ENCODE data around the gene NUP54. TPM values are rescaled to one million over a fixed set of nuclear protein-coding genes. Genes with fewer than 3 reads are reported as not detected.
A peak's percentile ranks its signal among the peaks of the same experiment; 100 is the strongest.

Gene NUP54
- total and polyA plus RNA-seq, 12 donors = 10.8 to 37.7 (median 22.2) TPM

DNA sequence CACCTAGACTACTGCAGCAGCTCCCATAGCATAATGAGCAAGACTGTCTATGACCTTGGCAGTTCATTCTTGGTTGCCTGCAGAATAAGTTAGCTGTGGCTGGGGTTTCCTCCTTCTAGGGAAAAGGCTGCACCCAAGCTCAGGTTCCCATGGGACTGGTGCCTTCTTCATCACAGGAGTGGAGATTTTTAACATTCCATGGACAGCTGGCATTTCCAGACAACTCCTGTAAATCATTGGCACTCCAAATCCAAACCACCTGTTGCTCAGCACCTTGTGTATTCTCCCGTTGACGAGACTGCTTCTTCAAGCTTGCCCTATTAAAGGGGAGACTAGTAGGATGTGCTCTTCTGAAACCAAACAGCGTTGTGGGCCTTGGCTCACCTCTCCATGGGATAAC lies 7.8 kb upstream of the NUP54 start:
- 93 to 94% (median 94%) methylated on average over 3 of the region's 3 CpGs for WGBS, 4 donors
- intact Hi-C loops (cut with DNase I) = no loop called here

DNA sequence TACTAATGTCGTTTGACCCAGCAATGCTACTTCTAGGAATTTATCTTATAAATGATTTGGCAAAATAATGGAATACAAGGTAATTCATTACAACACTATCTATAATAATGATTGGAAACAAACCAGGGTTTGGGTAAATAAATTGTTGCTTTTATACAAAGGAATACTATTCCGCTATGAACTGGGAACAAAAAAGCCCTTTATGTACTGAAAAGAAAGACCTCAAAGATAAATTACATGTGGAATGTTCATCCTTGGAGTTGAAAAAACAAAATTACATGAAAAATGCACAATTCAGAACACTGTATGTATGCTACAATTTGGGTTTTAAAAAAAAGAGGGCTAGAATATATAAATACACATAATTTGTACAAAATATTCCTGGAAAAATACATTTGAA lies 5.2 kb upstream of the NUP54 start:
- no peak for DNase-seq
- TF ChIP-seq, protein P1, sequence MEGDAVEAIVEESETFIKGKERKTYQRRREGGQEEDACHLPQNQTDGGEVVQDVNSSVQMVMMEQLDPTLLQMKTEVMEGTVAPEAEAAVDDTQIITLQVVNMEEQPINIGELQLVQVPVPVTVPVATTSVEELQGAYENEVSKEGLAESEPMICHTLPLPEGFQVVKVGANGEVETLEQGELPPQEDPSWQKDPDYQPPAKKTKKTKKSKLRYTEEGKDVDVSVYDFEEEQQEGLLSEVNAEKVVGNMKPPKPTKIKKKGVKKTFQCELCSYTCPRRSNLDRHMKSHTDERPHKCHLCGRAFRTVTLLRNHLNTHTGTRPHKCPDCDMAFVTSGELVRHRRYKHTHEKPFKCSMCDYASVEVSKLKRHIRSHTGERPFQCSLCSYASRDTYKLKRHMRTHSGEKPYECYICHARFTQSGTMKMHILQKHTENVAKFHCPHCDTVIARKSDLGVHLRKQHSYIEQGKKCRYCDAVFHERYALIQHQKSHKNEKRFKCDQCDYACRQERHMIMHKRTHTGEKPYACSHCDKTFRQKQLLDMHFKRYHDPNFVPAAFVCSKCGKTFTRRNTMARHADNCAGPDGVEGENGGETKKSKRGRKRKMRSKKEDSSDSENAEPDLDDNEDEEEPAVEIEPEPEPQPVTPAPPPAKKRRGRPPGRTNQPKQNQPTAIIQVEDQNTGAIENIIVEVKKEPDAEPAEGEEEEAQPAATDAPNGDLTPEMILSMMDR (IDR thresholded peaks at IDR 0.05) = no peak
- no peak for TF ChIP-seq POLR2A (IDR thresholded peaks at IDR 0.05)
- intact Hi-C loops (cut with DNase I) = no loop called here
- H3K4me3 ChIP-seq = no peak overlapping the region
- no peaks in the 10 kb centered on the region for H3K27me3 ChIP-seq
- H3K27ac ChIP-seq = no peak overlapping the region
- H3K36me3 ChIP-seq (replicated peaks in 1 of 2) = no peaks in the 10 kb centered on the region
- H3K9me3 ChIP-seq (replicated peaks in 1 of 3) = no peaks in the 10 kb centered on the region
- WGBS, 4 donors = 77 to 87% (median 79%) methylated on average over 2 of the region's 2 CpGs
- H3K4me1 ChIP-seq (replicated peaks in 1 of 2) = peaks cover 0 to 11% of the 10 kb centered on the region in 2 donors

More for the DNA sequence above, 7.8 kb upstream of the NUP54 start:
- Histone ChIP-seq H3K27ac (no peak overlapping the region), H3K27me3 (no peaks in the 10 kb centered on the region), H3K36me3 (replicated peaks in 1 of 2) (peaks cover 0 to 20% of the 10 kb centered on the region in 2 donors), H3K4me3 (no peak overlapping the region), H3K4me1 (replicated peaks in 1 of 2) (no peaks in the 10 kb centered on the region), H3K9me3 (replicated peaks in 1 of 3) (no peaks in the 10 kb centered on the region)
- DNase-seq = no peak
- TF ChIP-seq, protein P1 (IDR thresholded peaks at IDR 0.05) = no peak
- TF ChIP-seq POLR2A (IDR thresholded peaks at IDR 0.05) = no peak

DNA sequence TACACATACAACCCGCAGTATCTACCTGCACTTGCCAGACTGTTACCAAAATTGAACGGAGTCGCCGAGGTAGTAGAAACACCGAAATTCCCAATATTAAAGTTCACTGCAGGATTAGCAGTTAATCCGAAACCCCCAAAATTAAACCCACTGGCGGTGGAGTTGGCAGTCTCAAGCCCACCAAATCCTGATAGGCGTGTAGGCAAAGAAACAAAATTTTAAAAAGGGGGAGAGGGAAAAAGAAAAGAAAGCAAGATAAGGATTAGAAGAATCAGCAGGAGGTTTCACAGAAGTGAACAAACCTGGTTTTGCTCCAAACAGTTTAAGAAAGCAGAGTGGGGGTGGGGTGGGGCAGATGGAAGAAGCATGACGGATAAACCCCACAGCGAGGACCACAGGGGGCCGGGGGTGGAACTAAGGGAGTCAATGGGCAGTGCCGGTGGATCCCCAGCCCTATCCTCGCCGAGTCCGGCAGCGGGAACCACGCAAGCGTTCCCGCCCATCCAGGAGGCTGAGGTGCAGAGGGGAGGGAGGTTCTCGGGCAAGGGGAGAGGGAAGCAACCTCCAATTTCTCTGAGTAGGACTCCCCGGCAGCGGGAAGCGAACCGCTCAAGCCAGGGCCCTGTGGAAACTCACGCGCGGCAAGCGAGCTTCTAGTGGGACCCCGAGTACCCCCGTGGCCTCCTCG lies 599 bp downstream of the NUP54 start:
- H3K9me3 ChIP-seq (replicated peaks in 1 of 3) = no peaks in the 10 kb centered on the region
- intact Hi-C loops (cut with DNase I) = no loop called here
- TF ChIP-seq POLR2A (IDR thresholded peaks at IDR 0.05) = no peak
- TF ChIP-seq, protein P1 (IDR thresholded peaks at IDR 0.05) = no peak
- H3K36me3 ChIP-seq (replicated peaks in 1 of 2) = peaks cover 0 to 13% of the 10 kb centered on the region in 2 donors
- peaks cover 0 to 23% of the 10 kb centered on the region in 2 donors for H3K4me1 ChIP-seq (replicated peaks in 1 of 2)
- WGBS, 4 donors = 0 to 3% (median 1%) methylated on average over 12 to 31 of the region's 31 CpGs
- peak; percentile 58 to 75 (median 71) for DNase-seq
- peak overlapping the region; percentile 76 to 93 (median 88) for H3K4me3 ChIP-seq
- H3K27ac ChIP-seq = peak overlapping the region; percentile 83 to 94 (median 88)
- no peaks in the 10 kb centered on the region for H3K27me3 ChIP-seq

DNA sequence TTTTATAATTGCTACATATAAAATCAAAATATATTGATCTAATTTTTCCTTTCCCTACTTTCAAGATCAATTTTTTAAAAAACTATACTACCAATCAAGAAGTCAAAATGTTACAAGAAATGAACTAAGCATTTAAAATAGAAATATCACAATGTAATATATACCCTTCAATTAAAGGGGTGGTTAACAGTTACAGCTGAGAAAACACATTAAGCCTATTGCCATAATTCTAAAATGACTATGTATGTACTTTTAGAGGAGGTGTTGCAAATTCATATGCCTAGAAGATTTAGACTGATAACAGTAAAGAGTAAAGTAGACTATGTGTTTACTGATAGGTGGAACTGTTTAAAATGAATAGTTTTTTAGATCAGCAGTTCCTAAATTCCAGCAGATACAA lies 3.7 kb downstream of the NUP54 start:
- TF ChIP-seq, protein P1 (IDR thresholded peaks at IDR 0.05) = no peak
- no peak for TF ChIP-seq POLR2A (IDR thresholded peaks at IDR 0.05)

More for the DNA sequence above, 3.7 kb downstream of the NUP54 start:
- Histone ChIP-seq H3K4me3 (no peak overlapping the region), H3K27me3 (no peaks in the 10 kb centered on the region), H3K36me3 (replicated peaks in 1 of 2) (peaks cover 0 to 29% of the 10 kb centered on the region in 2 donors), H3K27ac (no peak overlapping the region), H3K4me1 (replicated peaks in 1 of 2) (peaks cover 0 to 21% of the 10 kb centered on the region in 2 donors), H3K9me3 (replicated peaks in 1 of 3) (no peaks in the 10 kb centered on the region)
- intact Hi-C loops (cut with DNase I) = no loop called here
- DNase-seq = no peak
